Right lobe of liver (tissue), 6 donors: ENCODE results near the gene RAP1B. TPM values are rescaled to one million over a fixed set of nuclear protein-coding genes. Genes with fewer than 3 reads are reported as not detected.

Source experiments
- ATAC-seq, 4 donors: fragments of 200-7000 bp; cut with Tn5 transposase; one replicate each; pipeline ENCODE4 v1.9.1; 2020; ENCODE audit warnings: mild to moderate bottlenecking in 4 of 4, moderate library complexity in 4 of 4
- DNase-seq, 3 donors: peaks; one replicate each; pipeline ENCODE4 v3.0.0-alpha.2; 2020
- H3K27ac ChIP-seq, 3 donors: fragments of 200-600 bp; one replicate each; pipeline ENCODE4 v1.8.0; 2022
- H3K27me3 ChIP-seq, 2 donors: fragments of 200-600 bp; one replicate each; pipeline ENCODE4 v1.8.0; 2022
- H3K36me3 ChIP-seq, 4 donors: fragments of 200-600 bp; sonication (generic) in 1 of 4; one replicate each; pipeline versions ENCODE4 v1.5.1 to v1.8.0; 2017 to 2022; ENCODE audit warnings: control low read depth in 1 of 4
- H3K4me1 ChIP-seq, 4 donors: fragments of 200-600 bp; sonication (generic) in 1 of 4; one replicate each; pipeline versions ENCODE4 v1.5.1 to v1.8.0; 2017 to 2022; ENCODE audit warnings: control low read depth in 1 of 4
- H3K4me3 ChIP-seq, 3 donors: fragments of 200-600 bp; one replicate each; pipeline ENCODE4 v1.8.0; 2022
- H3K9me3 ChIP-seq, 4 donors: fragments of 200-600 bp; sonication (generic) in 1 of 4; one replicate each; pipeline versions ENCODE4 v1.5.1 to v1.8.0; 2017 to 2022; ENCODE audit warnings: control low read depth in 1 of 4
- CTCF ChIP-seq, 4 donors: fragments of 200-600 bp in 3 of 4; fragments of 450-650 bp in 1 of 4; IDR thresholded peaks; one replicate each; pipeline versions ENCODE4 v1.5.1 to v1.8.0; 2016 to 2022; ENCODE audit warnings: antibody characterized with exemption in 4 of 4, mild to moderate bottlenecking in 2 of 4
- POLR2A ChIP-seq: fragments of 450-650 bp; IDR thresholded peaks from one replicate; pipeline ENCODE4 v1.6.1; 2017; ENCODE audit warnings: antibody characterized with exemption, mild to moderate bottlenecking
- WGBS: methylation state at CpG from one replicate; pipeline ENCODE4 v1.1.6; 2018; ENCODE audit warnings: low coverage, low lambda C conversion rate; ENCODE audit not compliant: insufficient coverage; ENCODE audit errors: missing lambda C conversion rate; 5-methylcytosine and 5-hydroxymethylcytosine counted together
- intact Hi-C, 2 donors: fragments of 100-400 bp; cut with DNase I; formaldehyde crosslinking; loops; one replicate each; pipeline versions ENCODE4 v1.11.2 to v1.14.1; 2022
- total RNA-seq, 6 experiments: library from RNA; depleted of rRNA in 2 of 6; stranded (reverse); fragments of >200 nt in 2 of 6; fragmentation: NEBNext Ultra II Directional in 3 of 6; extraction: Animal tissue kit (Norgen Biotek cat#: 25700) in 3 of 6; gene quantifications; one replicate each; pipeline versions ENCODE4 v1.1.0 to v1.2.4, GENCODE V29; 2016 to 2023
- donor health status: DM: no; HTN: yes; CAD: no.
- donor health status: DM: no; HTN: no; CAD: no.
- donor health status: DM: no; HTN: no; CAD: no.
- donor health status: DM: no; HTN: yes; CAD: no.
- donor health status: DM: no; HTN: yes; CAD: no.

RAP1B gene
- total RNA-seq, 6 experiments from 2014 or later = 49.7 to 120 (median 64.3) TPM

DNA sequence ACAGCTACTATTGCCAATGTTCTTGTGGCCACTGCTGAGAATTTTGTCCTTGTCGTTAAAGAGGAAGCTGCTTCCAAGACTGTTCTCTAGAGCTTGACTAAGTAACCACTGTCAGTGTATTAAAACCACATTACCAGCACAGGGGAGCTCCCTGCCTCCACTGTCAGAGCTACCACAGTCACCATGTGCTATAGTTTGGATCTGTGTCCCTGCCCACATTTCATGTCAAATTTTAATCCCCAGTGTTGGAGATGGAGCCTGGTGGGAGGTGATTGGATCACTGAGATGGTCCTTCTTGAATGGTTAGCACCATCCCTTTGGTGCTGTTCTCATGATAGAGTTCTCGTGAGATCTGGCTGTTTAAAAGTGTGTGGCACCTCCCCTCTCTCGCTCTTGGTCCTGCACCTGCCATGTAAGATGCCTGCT, 23.2 kb upstream of the RAP1B start:
- intact Hi-C loops = no loop called here
- H3K4me1 ChIP-seq = no peaks in the 10 kb centered on the region
- no peaks in the 10 kb centered on the region for H3K36me3 ChIP-seq
- TF ChIP-seq POLR2A = no peak
- TF ChIP-seq CTCF (IDR thresholded peaks at IDR 0.05) = no peak
- H3K4me3 ChIP-seq = no peak overlapping the region
- H3K9me3 ChIP-seq = no peaks in the 10 kb centered on the region
- DNase-seq (no peak), ATAC-seq (peak in 1 of 4 donors; percentile 31)
- 33% methylated on average over 1 of the region's 3 CpGs for WGBS
- no peaks in the 10 kb centered on the region for H3K27me3 ChIP-seq
- no peak overlapping the region for H3K27ac ChIP-seq

GRCh38 chr12:68589194-68589593, 21.5 kb upstream of the RAP1B start:
- Histone ChIP-seq H3K4me1 (no peaks in the 10 kb centered on the region), H3K4me3 (no peak overlapping the region), H3K9me3 (no peaks in the 10 kb centered on the region), H3K27me3 (no peaks in the 10 kb centered on the region), H3K36me3 (no peaks in the 10 kb centered on the region), H3K27ac (no peak overlapping the region)
- intact Hi-C loops = no loop called here
- no peak for DNase-seq
- 60% methylated on average over 3 of the region's 3 CpGs for WGBS
- ATAC-seq = no peak
- TF ChIP-seq CTCF (IDR thresholded peaks at IDR 0.05) = no peak
- TF ChIP-seq POLR2A = no peak

- H3K27ac ChIP-seq = no peak overlapping the region
- TF ChIP-seq CTCF (IDR thresholded peaks at IDR 0.05) = no peak
- no peak for TF ChIP-seq POLR2A
Measured at GRCh38 chr12:68591734-68592418, 18.8 kb upstream of the RAP1B start.

DNA sequence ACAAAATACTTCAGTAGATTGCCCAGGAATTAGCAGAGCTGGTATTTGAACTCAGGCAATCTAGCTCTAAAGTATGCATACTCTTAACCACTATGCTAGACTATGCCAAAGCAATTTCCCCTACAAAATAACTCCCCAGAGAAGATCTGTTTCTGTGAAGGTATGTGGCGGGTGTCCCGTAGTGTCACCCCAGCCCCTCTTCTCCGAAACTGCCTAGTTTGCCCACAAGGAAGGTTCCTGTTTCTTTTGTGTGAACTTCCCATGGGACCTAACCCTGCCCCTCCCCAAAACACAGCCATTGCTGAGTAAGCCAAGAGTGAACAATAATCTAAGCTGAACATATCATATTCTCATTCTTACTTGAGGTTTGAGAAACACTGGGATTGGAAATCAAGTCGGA, 15.5 kb upstream of the RAP1B start:
- ATAC-seq (no peak), DNase-seq (no peak)
- H3K4me1 ChIP-seq = no peaks in the 10 kb centered on the region
- no peak overlapping the region for H3K4me3 ChIP-seq
- WGBS = 89% methylated on average over 4 of the region's 4 CpGs
- no peaks in the 10 kb centered on the region for H3K9me3 ChIP-seq
- intact Hi-C loops = no loop called here
- no peak overlapping the region for H3K27ac ChIP-seq
- no peak for TF ChIP-seq CTCF (IDR thresholded peaks at IDR 0.05)
- no peak for TF ChIP-seq POLR2A
- H3K27me3 ChIP-seq = no peaks in the 10 kb centered on the region
- H3K36me3 ChIP-seq = no peaks in the 10 kb centered on the region

More at GRCh38 chr12:68591734-68592418, 18.8 kb upstream of the RAP1B start:
- Histone ChIP-seq H3K9me3 (no peaks in the 10 kb centered on the region), H3K36me3 (no peaks in the 10 kb centered on the region), H3K27me3 (no peaks in the 10 kb centered on the region), H3K4me1 (no peaks in the 10 kb centered on the region), H3K4me3 (no peak overlapping the region)
- intact Hi-C loops = no loop called here
- no peak for ATAC-seq
- DNase-seq = no peak
- WGBS = 54% methylated on average over 6 of the region's 6 CpGs
